IPS-NIHi7 (cell line): ENCODE measurements around the gene TSC22D4.

Experiments used
- DNase-seq: peaks from one replicate; pipeline ENCODE4 v3.0.0; 2012; ENCODE audit warnings: mixed read lengths; ENCODE audit errors: extremely low spot score

Gene TSC22D4

DNA sequence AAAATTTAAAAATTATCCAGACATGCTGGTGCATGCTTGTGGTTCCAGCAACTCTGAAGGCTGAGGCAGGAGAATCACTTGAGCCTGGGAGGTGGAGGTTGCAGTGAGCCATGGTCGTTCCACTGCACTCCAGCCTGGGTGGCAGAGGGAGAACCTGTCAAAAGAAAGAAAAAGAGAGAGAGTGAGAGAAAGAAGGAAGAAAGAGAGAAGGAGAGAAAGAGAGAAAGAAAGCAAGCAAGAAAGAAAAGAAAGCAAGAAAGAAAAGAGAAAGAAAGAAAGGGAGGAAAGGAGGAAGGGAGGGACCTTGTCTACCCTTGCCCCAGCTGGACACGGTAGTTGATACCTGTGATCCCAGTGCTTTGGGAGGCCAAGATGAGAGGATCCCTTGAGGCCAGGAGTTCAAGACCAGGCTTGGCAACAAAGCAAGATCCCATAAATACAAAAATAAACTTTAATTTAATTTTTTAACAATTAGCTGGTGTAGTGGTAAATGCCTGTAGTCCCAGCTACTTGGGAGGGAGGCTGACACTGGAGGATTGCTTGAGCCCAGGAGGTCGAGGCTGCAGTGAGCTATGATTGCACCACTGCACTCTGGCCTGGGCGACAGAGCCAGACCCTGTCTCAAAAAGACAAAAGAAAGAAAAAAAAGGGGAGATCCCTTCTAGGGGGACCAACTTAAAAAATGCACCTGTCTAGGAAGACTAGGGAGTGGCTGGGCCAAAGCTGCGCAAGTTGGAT lies 13.9 kb upstream of the TSC22D4 start:
- no peak for DNase-seq

GRCh38 chr7:100491192-100491578 lies 12.2 kb upstream of the TSC22D4 start:
- no peak for DNase-seq

DNA sequence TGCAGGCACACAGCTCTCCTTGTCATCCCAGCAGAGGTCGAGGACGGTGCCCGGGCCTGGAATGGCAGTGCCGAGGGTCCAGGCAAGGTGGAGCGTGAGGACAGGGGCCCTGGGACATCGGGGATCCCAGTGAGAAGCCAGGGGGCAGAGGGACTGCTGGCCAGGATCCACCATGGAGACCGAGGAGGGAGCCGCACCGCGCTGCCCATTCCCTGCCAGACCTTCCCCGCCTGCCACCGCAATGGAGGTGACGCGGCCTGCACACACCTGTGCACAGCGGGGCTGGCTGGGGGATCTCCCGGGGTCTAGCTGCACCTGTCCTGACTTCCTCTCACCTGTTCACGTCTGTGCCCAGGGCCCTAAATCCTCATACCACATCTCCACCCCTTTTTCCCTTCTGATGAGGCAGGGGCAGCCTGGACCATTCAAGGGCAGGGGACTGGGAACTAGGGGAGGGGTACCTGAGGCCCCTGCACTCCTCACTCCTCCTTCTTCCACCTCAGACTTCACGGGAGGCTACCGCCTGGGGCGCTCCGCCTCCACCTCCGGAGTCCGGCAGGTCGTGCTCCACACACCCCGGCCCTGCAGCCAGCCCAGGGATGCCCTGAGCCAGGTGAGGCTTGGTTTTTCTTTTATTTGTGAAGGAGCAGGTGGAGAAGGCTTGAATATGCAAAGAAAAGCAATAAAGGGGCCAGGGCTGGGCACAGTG lies 11.6 kb upstream of the TSC22D4 start:
- peak; percentile 7 for DNase-seq

GRCh38 chr7:100489824-100490223 lies 10.8 kb upstream of the TSC22D4 start:
- peak; percentile 94 for DNase-seq

DNA sequence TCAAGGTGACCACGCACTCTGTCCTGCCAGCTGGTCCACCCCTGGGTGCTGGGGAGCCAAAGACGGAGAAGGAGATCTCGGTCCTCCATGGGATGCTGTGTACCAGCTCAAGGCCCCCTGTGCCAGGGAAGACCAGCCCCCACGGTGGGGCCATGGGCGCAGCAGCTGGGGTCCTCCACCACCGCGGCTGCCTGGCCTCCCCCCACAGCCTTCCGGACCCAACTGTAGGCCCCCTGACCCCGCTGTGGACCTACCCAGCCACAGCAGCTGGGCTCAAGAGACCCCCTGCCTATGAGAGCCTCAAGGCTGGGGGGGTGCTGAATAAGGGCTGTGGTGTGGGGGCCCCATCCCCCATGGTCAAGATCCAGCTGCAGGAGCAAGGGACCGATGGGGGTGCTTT lies 10.1 kb upstream of the TSC22D4 start:
- no peak for DNase-seq

- peak; percentile 4 for DNase-seq
These were observed 9.5 kb upstream of the TSC22D4 start for GRCh38 chr7:100488333-100489095.

GRCh38 chr7:100486753-100487446 lies 7.9 kb upstream of the TSC22D4 start:
- peak; percentile 60 for DNase-seq

- no peak for DNase-seq
These were observed 7.2 kb upstream of the TSC22D4 start for GRCh38 chr7:100486111-100486636.

DNA sequence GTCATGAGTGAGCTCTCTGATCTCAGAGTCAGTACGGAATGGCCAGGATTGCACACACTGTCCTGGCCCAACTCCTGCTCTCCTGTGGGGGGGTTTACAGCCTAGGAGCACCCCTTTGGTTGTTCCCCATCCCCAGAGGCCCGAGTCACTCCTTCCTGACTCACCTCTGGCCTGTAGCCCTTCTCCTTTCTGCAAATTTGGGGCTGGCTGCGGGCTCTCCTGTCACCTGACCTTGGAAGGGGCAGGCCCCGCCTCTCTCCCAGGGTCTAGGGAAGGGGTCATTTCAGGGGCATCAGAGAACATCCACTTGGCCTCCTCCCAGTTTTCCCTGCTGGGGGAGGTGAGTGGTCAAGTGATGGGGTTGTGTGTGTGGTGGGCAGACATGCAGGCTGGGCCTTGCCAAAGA lies 6.5 kb upstream of the TSC22D4 start:
- DNase-seq: peak; percentile 31

DNA sequence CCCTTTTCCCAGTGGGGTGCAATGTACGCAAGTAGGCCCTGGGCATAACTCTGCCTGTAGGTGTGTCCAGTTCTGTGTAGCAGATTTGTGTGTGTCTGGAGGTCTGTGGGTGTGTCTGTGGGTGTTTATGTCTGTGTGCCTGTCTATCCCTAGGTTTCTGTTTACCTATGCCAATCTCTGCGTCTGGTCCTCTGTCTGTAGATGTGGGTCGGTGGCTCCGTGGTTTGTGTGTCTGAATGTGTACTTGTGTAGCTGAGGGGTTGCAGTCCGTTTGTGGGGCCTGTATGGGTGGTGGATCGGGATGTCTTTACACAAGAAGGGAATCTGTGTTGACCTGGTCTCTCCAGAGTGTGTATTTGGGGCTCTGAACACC lies 5.6 kb upstream of the TSC22D4 start:
- DNase-seq: no peak

DNA sequence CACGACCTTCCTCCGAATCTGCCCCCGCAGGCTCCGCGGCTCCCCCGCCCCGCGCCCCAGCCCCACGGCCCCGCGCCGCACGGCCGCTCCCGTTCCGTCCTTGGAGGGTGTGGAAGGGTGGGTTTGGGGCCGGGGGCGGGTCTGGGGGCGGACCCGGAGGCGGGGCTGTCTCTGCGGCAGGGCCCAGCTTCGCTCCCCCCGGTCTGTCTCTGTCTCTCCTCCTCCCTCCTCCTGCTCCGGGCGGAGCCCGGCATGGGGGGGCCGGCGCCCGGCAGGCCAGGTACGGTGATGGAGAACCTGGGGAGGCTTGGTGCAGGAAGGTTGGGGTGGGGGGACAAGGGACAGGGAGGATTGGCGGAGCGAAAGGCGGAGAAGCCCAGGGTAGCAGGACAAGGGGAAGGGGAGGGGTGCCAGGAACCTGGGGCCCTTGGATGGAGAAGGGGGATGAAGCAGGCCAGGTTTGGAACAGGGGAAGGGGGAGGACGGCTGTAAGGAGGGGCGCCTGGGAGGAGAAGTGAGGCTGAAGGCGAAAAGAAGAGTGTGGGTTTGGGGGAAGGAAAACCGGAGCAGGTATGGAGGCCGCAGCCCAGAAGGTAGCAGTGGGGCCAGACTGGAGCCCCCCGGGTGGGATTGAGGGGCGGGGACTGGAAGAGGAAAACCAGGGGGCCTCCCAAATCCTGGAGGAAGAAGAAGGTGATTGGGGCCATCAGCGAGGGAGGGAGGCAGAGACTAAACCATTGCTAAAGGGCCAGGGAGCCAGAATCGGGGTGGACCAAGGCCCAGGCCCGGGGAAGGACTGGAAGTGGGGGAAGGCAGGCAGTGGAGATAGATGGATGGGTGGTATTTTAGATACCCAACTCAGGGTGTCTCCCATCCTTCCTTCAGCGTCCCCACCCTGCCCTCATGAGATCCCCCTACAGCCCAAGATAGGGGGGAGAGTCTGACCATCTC lies 5.0 kb upstream of the TSC22D4 start, which contains the start of gene NYAP1:
Gene NYAP1, plus strand, starts transcription at position 206 of the 951 bp plus-strand sequence. CDS start 1,385 bp downstream, outside the sequence.
- DNase-seq: peak; percentile 73

- peak; percentile 78 for DNase-seq
These were observed 4.2 kb upstream of the TSC22D4 start for GRCh38 chr7:100483090-100483721.

GRCh38 chr7:100482728-100483089 lies 3.7 kb upstream of the TSC22D4 start:
- DNase-seq: no peak

- DNase-seq: no peak
These were observed 2.5 kb upstream of the TSC22D4 start for GRCh38 chr7:100481466-100481865.

DNA sequence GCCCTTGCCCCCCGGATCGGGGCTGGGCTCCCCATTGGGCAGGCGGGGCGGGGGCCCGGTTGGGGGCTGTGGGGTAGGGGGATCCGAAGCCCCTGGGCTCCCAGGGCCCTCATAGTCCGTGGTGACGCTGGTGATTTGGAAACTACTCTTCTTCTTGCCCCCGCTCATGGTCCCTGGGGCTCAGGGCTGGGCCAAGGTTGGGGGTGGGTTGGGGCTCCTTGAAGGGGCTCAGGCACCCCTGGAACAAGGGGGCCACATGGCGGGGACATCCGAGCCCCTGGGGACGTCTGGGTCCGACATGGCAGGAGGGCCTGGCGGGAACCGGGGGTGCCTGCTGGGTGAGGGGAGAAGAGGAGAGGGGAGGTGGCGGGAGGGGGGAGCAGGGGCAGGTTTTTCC lies 1.1 kb downstream of the TSC22D4 start:
- DNase-seq: no peak

GRCh38 chr7:100476903-100477870 lies 1.8 kb downstream of the TSC22D4 start:
- DNase-seq: no peak

GRCh38 chr7:100476101-100476780 lies 2.8 kb downstream of the TSC22D4 start:
- no peak for DNase-seq

DNA sequence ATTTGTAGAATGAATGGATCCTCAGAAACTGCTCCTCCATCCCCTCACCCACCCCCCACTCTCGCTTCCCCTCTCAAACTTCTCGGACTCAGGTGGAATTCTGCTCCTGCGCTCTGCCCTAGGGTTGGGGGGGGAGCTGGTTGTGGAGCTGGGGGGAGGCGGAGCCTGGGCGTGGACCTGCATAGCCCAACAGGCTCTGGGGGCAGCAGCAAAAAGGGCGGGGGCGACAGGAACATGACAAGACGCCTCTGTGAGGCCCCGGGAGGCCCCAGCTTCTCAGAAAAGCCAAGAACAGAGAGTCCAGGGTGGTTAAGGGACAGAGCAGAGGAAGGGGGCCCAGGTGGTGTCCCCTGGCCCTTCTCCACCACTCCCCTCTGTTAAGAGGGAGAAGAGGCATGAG lies 3.5 kb downstream of the TSC22D4 start:
- DNase-seq: no peak
